ENCODE results near the gene ANKRD13C.
"Not testable (repeated sequence)": the region's sequence is repeated elsewhere in the genome, so short reads cannot be mapped to it uniquely, and the experiment has no call there.

The ANKRD13C gene

DNA sequence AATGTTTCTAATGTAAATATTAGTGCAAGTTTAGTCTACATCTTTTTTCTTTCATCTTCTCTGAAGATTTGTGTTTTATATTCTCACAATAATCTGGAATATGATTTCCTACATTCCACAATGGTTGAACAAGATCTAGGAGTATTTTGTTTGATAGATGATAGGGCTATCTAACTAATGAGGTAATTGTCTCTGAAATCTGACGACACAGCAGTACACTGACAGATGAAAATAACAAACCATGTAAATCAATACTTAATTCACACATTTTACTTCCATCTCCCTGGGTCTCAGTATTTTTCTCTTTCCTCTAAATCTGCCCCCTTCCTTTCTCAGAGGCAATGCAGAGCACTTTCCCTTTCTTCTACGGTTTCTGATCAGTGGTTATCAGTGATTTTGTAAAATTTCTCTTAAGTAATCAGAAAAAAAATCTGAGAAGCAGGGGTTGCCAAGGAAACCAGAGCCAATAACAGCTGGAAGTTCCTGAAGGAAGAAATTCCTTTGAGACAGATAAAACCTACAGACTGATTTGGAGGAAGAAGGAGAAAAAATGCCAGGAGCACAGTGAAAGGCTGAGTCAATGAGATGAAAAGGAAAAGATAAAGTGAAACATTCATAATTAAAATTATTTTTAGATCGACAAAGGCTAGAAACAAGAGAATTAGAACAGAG lies 7.3 kb upstream of the ANKRD13C start:
- Histone ChIP-seq H3K27ac (ENCODE audit: insufficient read depth, low read depth, low read length, poor library complexity, severe bottlenecking) (peak overlapping the region; percentile 55), H3K27me3 (ENCODE audit: control insufficient read depth, insufficient read depth, low read length, poor library complexity, severe bottlenecking) (no peaks in the 10 kb centered on the region), H3K9me3 (ENCODE audit: control insufficient read depth, low read length) (no peaks in the 10 kb centered on the region), H3K4me1 (ENCODE audit: control insufficient read depth, insufficient read depth, low read length) (no peaks in the 10 kb centered on the region), H3K4me3 (ENCODE audit: insufficient read depth, low read depth, low read length) (no peak overlapping the region), H3K36me3 (ENCODE audit: control insufficient read depth, insufficient read depth, low read length) (no peaks in the 10 kb centered on the region)
- 74% methylated on average over 3 of the region's 3 CpGs for WGBS, 2 experiments

DNA sequence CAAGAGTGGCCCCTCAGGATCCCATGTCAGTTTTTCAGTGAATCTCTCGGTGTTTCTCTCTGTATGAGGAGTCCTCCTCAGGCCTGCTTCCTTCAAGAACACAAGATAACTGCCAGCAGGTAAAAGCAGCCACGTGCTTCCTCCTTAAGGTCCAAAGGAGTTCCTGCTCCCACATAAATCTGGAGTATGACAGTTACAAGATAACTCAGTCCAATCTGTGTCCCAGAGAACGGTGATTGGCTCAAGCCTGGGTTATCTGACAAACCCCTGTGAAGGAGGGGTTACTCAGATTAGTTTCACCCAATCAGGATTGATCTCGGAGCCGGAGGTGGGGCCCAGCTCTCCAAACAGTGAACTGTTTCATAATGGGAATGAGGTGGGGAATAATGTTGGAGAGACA lies 5.8 kb upstream of the ANKRD13C start:
- WGBS, 2 experiments, result 84 to 90% methylated on average over 5 of the region's 5 CpGs
- no peaks in the 10 kb centered on the region for H3K36me3 ChIP-seq (ENCODE audit: control insufficient read depth, insufficient read depth, low read length)
- no peaks in the 10 kb centered on the region for H3K4me1 ChIP-seq (ENCODE audit: control insufficient read depth, insufficient read depth, low read length)
- H3K4me3 ChIP-seq (ENCODE audit: insufficient read depth, low read depth, low read length), result no peak overlapping the region
- H3K27ac ChIP-seq (ENCODE audit: insufficient read depth, low read depth, low read length, poor library complexity, severe bottlenecking), result no peak overlapping the region
- H3K27me3 ChIP-seq (ENCODE audit: control insufficient read depth, insufficient read depth, low read length, poor library complexity, severe bottlenecking), result no peaks in the 10 kb centered on the region
- H3K9me3 ChIP-seq (ENCODE audit: control insufficient read depth, low read length), result no peaks in the 10 kb centered on the region

GRCh38 chr1:70358921-70359564 lies 4.5 kb upstream of the ANKRD13C start:
- no peak overlapping the region for H3K4me3 ChIP-seq (ENCODE audit: insufficient read depth, low read depth, low read length)
- H3K9me3 ChIP-seq (ENCODE audit: control insufficient read depth, low read length), result no peaks in the 10 kb centered on the region
- no peaks in the 10 kb centered on the region for H3K36me3 ChIP-seq (ENCODE audit: control insufficient read depth, insufficient read depth, low read length)
- H3K4me1 ChIP-seq (ENCODE audit: control insufficient read depth, insufficient read depth, low read length), result no peaks in the 10 kb centered on the region
- no peak overlapping the region for H3K27ac ChIP-seq (ENCODE audit: insufficient read depth, low read depth, low read length, poor library complexity, severe bottlenecking)
- H3K27me3 ChIP-seq (ENCODE audit: control insufficient read depth, insufficient read depth, low read length, poor library complexity, severe bottlenecking), result no peaks in the 10 kb centered on the region
- WGBS, 2 experiments, result 94% methylated on average over 5 of the region's 7 CpGs

- Histone ChIP-seq H3K27ac (ENCODE audit: insufficient read depth, low read depth, low read length, poor library complexity, severe bottlenecking) (no peak overlapping the region), H3K4me1 (ENCODE audit: control insufficient read depth, insufficient read depth, low read length) (no peaks in the 10 kb centered on the region), H3K36me3 (ENCODE audit: control insufficient read depth, insufficient read depth, low read length) (no peaks in the 10 kb centered on the region), H3K27me3 (ENCODE audit: control insufficient read depth, insufficient read depth, low read length, poor library complexity, severe bottlenecking) (no peaks in the 10 kb centered on the region), H3K9me3 (ENCODE audit: control insufficient read depth, low read length) (no peaks in the 10 kb centered on the region), H3K4me3 (ENCODE audit: insufficient read depth, low read depth, low read length) (no peak overlapping the region)
- 89 to 93% methylated on average over 6 to 7 of the region's 7 CpGs for WGBS, 2 experiments
These were observed 1.4 kb upstream of the ANKRD13C start for GRCh38 chr1:70355920-70356319.

GRCh38 chr1:70355111-70355407 lies 537 bp upstream of the ANKRD13C start:
- H3K27me3 ChIP-seq (ENCODE audit: control insufficient read depth, insufficient read depth, low read length, poor library complexity, severe bottlenecking), result no peaks in the 10 kb centered on the region
- H3K4me1 ChIP-seq (ENCODE audit: control insufficient read depth, insufficient read depth, low read length), result no peaks in the 10 kb centered on the region
- peak overlapping the region; percentile 96 for H3K27ac ChIP-seq (ENCODE audit: insufficient read depth, low read depth, low read length, poor library complexity, severe bottlenecking)
- H3K36me3 ChIP-seq (ENCODE audit: control insufficient read depth, insufficient read depth, low read length), result no peaks in the 10 kb centered on the region
- no peaks in the 10 kb centered on the region for H3K9me3 ChIP-seq (ENCODE audit: control insufficient read depth, low read length)
- peak overlapping the region; percentile 92 for H3K4me3 ChIP-seq (ENCODE audit: insufficient read depth, low read depth, low read length)
- WGBS, 2 experiments, result 50 to 57% methylated on average over 6 of the region's 6 CpGs

DNA sequence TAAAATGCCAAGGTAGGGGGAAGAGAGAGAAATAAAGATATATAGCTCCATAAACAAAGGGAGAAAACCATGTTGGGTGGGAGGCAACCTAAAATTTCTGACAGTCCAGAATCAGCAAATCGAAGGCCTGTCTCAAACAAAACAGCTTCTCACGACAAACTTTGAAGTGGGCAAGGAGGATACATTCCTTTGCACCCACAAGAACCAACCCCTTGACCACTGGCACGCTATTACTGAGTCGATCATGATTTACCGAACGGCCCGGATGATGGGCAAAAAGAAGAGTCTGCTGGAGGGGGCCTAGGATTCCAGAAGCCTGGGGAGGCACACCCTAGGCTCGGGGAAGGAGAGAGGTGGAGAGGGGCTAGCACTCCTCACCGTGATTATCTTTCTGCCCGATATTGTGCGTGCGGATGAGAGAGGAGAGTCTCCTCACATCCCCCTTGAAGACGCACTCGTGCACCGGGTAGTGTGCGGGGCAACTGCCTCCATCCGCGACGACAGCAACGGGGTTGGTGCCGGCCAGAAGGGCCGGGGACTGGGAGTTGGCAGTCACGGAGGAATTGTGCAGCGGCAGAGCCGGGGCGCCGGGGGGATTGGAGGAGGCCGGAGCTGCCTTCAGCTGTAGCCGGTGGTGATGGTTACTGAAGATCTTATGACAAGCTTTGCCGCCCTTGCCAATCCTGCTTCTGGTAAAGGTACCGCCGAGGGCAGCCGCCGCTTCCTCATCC lies 756 bp downstream of the ANKRD13C start:
- peak overlapping the region; percentile 92 for H3K4me3 ChIP-seq (ENCODE audit: insufficient read depth, low read depth, low read length)
- H3K27me3 ChIP-seq (ENCODE audit: control insufficient read depth, insufficient read depth, low read length, poor library complexity, severe bottlenecking), result no peaks in the 10 kb centered on the region
- WGBS, 2 experiments, result 1% methylated on average over 34 of the region's 34 CpGs
- H3K4me1 ChIP-seq (ENCODE audit: control insufficient read depth, insufficient read depth, low read length), result no peaks in the 10 kb centered on the region
- no peaks in the 10 kb centered on the region for H3K9me3 ChIP-seq (ENCODE audit: control insufficient read depth, low read length)
- no peaks in the 10 kb centered on the region for H3K36me3 ChIP-seq (ENCODE audit: control insufficient read depth, insufficient read depth, low read length)
- H3K27ac ChIP-seq (ENCODE audit: insufficient read depth, low read depth, low read length, poor library complexity, severe bottlenecking), result peak overlapping the region; percentile 96

GRCh38 chr1:70353044-70353443 lies 1.5 kb downstream of the ANKRD13C start:
- Histone ChIP-seq H3K4me1 (ENCODE audit: control insufficient read depth, insufficient read depth, low read length) (no peaks in the 10 kb centered on the region), H3K27me3 (ENCODE audit: control insufficient read depth, insufficient read depth, low read length, poor library complexity, severe bottlenecking) (no peaks in the 10 kb centered on the region), H3K36me3 (ENCODE audit: control insufficient read depth, insufficient read depth, low read length) (no peaks in the 10 kb centered on the region), H3K9me3 (ENCODE audit: control insufficient read depth, low read length) (no peaks in the 10 kb centered on the region), H3K27ac (ENCODE audit: insufficient read depth, low read depth, low read length, poor library complexity, severe bottlenecking) (no peak overlapping the region), H3K4me3 (ENCODE audit: insufficient read depth, low read depth, low read length) (peak overlapping the region; percentile 92)
- WGBS, 2 experiments, result 21 to 36% methylated on average over 2 to 3 of the region's 4 CpGs

DNA sequence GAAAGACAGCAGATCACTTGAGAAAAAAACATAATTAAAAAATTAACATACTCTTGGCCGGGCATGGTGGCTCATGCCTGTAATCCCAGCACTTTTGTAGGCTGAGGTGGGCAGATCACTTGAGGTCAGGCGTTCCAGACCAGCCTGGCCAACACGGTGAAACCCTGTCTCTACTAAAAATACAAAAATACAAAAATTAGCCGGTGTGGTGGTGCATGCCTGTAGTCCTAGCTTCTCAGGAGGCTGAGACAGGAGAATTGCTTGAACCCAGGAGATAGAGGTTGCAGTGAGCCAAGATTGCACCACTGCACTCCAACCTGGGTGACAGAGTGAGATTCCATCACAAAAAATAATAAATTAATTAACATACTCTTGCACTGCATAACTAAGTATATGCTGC lies 4.7 kb downstream of the ANKRD13C start:
- not testable (repeated sequence) for H3K4me3 ChIP-seq (ENCODE audit: insufficient read depth, low read depth, low read length); H3K27ac ChIP-seq (ENCODE audit: insufficient read depth, low read depth, low read length, poor library complexity, severe bottlenecking); H3K27me3 ChIP-seq (ENCODE audit: control insufficient read depth, insufficient read depth, low read length, poor library complexity, severe bottlenecking); H3K9me3 ChIP-seq (ENCODE audit: control insufficient read depth, low read length); H3K4me1 ChIP-seq (ENCODE audit: control insufficient read depth, insufficient read depth, low read length); H3K36me3 ChIP-seq (ENCODE audit: control insufficient read depth, insufficient read depth, low read length)
- WGBS, 2 experiments, result 91 to 93% methylated on average over 4 of the region's 4 CpGs

GRCh38 chr1:70348399-70349165 lies 5.9 kb downstream of the ANKRD13C start:
- 91 to 92% methylated on average over 9 of the region's 11 CpGs for WGBS, 2 experiments
- H3K36me3 ChIP-seq (ENCODE audit: control insufficient read depth, insufficient read depth, low read length), result no peaks in the 10 kb centered on the region
- H3K4me3 ChIP-seq (ENCODE audit: insufficient read depth, low read depth, low read length), result no peak overlapping the region
- H3K4me1 ChIP-seq (ENCODE audit: control insufficient read depth, insufficient read depth, low read length), result no peaks in the 10 kb centered on the region
- H3K27ac ChIP-seq (ENCODE audit: insufficient read depth, low read depth, low read length, poor library complexity, severe bottlenecking), result no peak overlapping the region
- H3K27me3 ChIP-seq (ENCODE audit: control insufficient read depth, insufficient read depth, low read length, poor library complexity, severe bottlenecking), result no peaks in the 10 kb centered on the region
- no peaks in the 10 kb centered on the region for H3K9me3 ChIP-seq (ENCODE audit: control insufficient read depth, low read length)

DNA sequence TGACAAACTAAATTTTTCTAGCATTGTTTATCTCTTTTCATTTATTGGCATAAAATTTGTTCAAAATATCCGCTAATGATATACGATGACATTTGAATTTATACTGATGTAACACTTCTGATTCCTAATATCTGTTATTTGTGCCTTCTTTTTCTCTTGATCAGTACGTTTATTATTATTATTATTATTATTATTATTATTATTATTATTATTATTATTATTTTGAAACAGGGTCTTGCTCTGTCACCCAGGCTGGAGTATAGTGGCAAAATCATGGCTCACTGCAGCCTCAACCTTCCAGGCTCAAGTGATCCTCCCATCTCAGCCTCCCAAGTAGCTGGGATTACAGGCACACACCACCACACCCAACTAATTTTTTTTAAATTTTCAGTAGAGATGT lies 14.9 kb downstream of the ANKRD13C start:
- not testable (repeated sequence) for H3K27me3 ChIP-seq (ENCODE audit: control insufficient read depth, insufficient read depth, low read length, poor library complexity, severe bottlenecking); H3K4me3 ChIP-seq (ENCODE audit: insufficient read depth, low read depth, low read length); H3K36me3 ChIP-seq (ENCODE audit: control insufficient read depth, insufficient read depth, low read length); H3K27ac ChIP-seq (ENCODE audit: insufficient read depth, low read depth, low read length, poor library complexity, severe bottlenecking); H3K4me1 ChIP-seq (ENCODE audit: control insufficient read depth, insufficient read depth, low read length); H3K9me3 ChIP-seq (ENCODE audit: control insufficient read depth, low read length)
- WGBS, 2 experiments, result 90 to 100% methylated on average over 1 to 2 of the region's 3 CpGs

Measured in ectodermal cell (in vitro differentiated cells).